GM12878 (cell line): ENCODE measurements around the gene VIL1. TPM values are rescaled to one million over a fixed set of nuclear protein-coding genes. Genes with fewer than 3 reads are reported as not detected.

Source experiments
- ATAC-seq: fragments of 200-7000 bp; cut with Tn5 transposase; 3 replicates; pipeline ENCODE4 v1.9.1; 2020; ENCODE audit warnings: mild to moderate bottlenecking, moderate library complexity
- BruUV-seq: library from RNA; stranded (reverse); fragments of 400-500 nt; replicated peaks from 2 replicates; lab custom pipeline; 2021; lab: Mats Ljungman, UMichigan
- CTCF ChIA-PET: fragments of 300-600 bp; sonication (Branson Sonifier 250); formaldehyde crosslinking; extraction: SDS; loops from one replicate; lab custom pipeline; 2021; ENCODE audit warnings: inconsistent platforms; lab: Yijun Ruan, JAX
- POLR2A ChIA-PET: fragments of 350-600 bp; formaldehyde crosslinking; extraction: SDS; loops from one replicate; lab custom pipeline; 2021; ENCODE audit warnings: inconsistent platforms; lab: Charles Lee
- RAD21 ChIA-PET: fragments of 300-600 bp; sonication (Branson Sonifier 250); formaldehyde crosslinking; loops from one replicate; lab custom pipeline; 2023; ENCODE audit warnings: antibody characterized with exemption; ENCODE audit not compliant: unreplicated experiment; lab: Charles Lee
- SMC1A ChIA-PET: fragments of 300-600 bp; sonication (Branson Sonifier 250); formaldehyde crosslinking; loops from one replicate; lab custom pipeline; 2023; ENCODE audit not compliant: unreplicated experiment, uncharacterized antibody; lab: Charles Lee
- DNase-seq: peaks from one replicate; pipeline ENCODE4 v3.0.0-alpha.2; 2011; ENCODE audit warnings: low read depth, low spot score
- FAIRE-seq: peaks from 3 replicates; lab custom pipeline; 2011; peaks lifted over from hg19 to GRCh38; lab: Jason Lieb, UNC
- H2AFZ ChIP-seq: 2 replicates; pipeline ENCODE4 v1.6.0; 2011; ENCODE audit warnings: low read depth, low read length, control low read depth; ENCODE audit not compliant: control insufficient read depth
- H3K27ac ChIP-seq: 2 replicates; pipeline ENCODE4 v1.5.1; 2011; ENCODE audit warnings: control low read depth; ENCODE audit not compliant: control insufficient read depth, insufficient read depth
- H3K27me3 ChIP-seq, 2 experiments: replicated peaks in 1 of 2; 2 replicates each; pipeline versions ENCODE4 v1.6.0 to v1.6.1; 2011; ENCODE audit warnings: low read length in 1 of 2; ENCODE audit not compliant: control insufficient read depth in 2 of 2, insufficient read depth in 2 of 2
- H3K36me3 ChIP-seq, 2 experiments: 2 replicates each; pipeline ENCODE4 v1.5.1; 2011; ENCODE audit warnings: low read length in 1 of 2; ENCODE audit not compliant: control insufficient read depth in 2 of 2, insufficient read depth in 2 of 2
- H3K4me1 ChIP-seq: 2 replicates; pipeline ENCODE4 v1.6.1; 2011; ENCODE audit warnings: mild to moderate bottlenecking, low read length, moderate library complexity, mixed read lengths; ENCODE audit not compliant: control insufficient read depth, insufficient read depth
- H3K4me2 ChIP-seq: 2 replicates; pipeline ENCODE4 v1.6.0; 2011; ENCODE audit warnings: control low read depth; ENCODE audit not compliant: control insufficient read depth, insufficient read depth
- H3K4me3 ChIP-seq: fragments of 200-600 bp; sonication (generic); 2 replicates; pipeline ENCODE4 v1.5.1; 2016
- H3K79me2 ChIP-seq: 2 replicates; pipeline ENCODE4 v1.6.0; 2011; ENCODE audit warnings: low read length; ENCODE audit not compliant: control insufficient read depth, insufficient read depth
- H3K9ac ChIP-seq: 2 replicates; pipeline ENCODE4 v1.8.0; 2011; ENCODE audit warnings: low read length, control low read depth, mixed read lengths; ENCODE audit not compliant: control insufficient read depth, insufficient read depth
- H3K9me3 ChIP-seq: replicated peaks from 3 replicates; pipeline ENCODE4 v1.5.1; 2011; ENCODE audit warnings: mild to moderate bottlenecking, low read length; ENCODE audit not compliant: control insufficient read depth, insufficient read depth
- H4K20me1 ChIP-seq: 2 replicates; pipeline ENCODE4 v1.6.0; 2011; ENCODE audit not compliant: control insufficient read depth, insufficient read depth
- ASH2L ChIP-seq: fragments of 300-600, 200-600 bp; sonication (generic); IDR thresholded peaks from 2 replicates; pipeline ENCODE4 v1.6.1; 2017; ENCODE audit warnings: low read depth, mild to moderate bottlenecking, borderline replicate concordance
- CREM ChIP-seq: IDR thresholded peaks from 2 replicates; pipeline ENCODE4 v1.6.1; 2014; ENCODE audit warnings: antibody characterized with exemption, low read depth
- MTA3 ChIP-seq: IDR thresholded peaks from 2 replicates; pipeline ENCODE4 v1.6.1; 2012; ENCODE audit warnings: low read length, inconsistent platforms, borderline replicate concordance
- NFIC ChIP-seq: IDR thresholded peaks from 2 replicates; pipeline ENCODE4 v1.6.1; 2012; ENCODE audit warnings: low read depth, mild to moderate bottlenecking, inconsistent platforms, low read length, moderate library complexity
- PAX8 ChIP-seq: fragments of 450-650 bp; IDR thresholded peaks from 2 replicates; pipeline ENCODE4 v1.6.1; 2017; ENCODE audit warnings: mild to moderate bottlenecking, moderate library complexity
- SMAD1 ChIP-seq: fragments of 450-650 bp; IDR thresholded peaks from 2 replicates; pipeline ENCODE4 v1.6.1; 2018; ENCODE audit warnings: mild to moderate bottlenecking, low read depth; ENCODE audit not compliant: partially characterized antibody
- ZNF24 ChIP-seq: fragments of 450-650 bp; IDR thresholded peaks from 2 replicates; pipeline ENCODE4 v1.6.1; 2017; ENCODE audit warnings: antibody characterized with exemption, mild to moderate bottlenecking
- ZZZ3 ChIP-seq: IDR thresholded peaks from 2 replicates; pipeline ENCODE4 v1.6.1; 2011; ENCODE audit warnings: low read depth; ENCODE audit not compliant: control insufficient read depth, insufficient read length
- WGBS: methylation state at CpG from one replicate; pipeline ENCODE4 v1.1.6; 2016; ENCODE audit warnings: low lambda C conversion rate; ENCODE audit not compliant: insufficient replicate concordance, insufficient coverage; ENCODE audit errors: missing lambda C conversion rate; 5-methylcytosine and 5-hydroxymethylcytosine counted together
- in situ Hi-C: fragments of 300-500 bp; cut with MboI; formaldehyde crosslinking; loops from 9 replicates; pipeline ENCODE4 v1.14.3; 2018; ENCODE audit warnings: mixed read lengths
- intact Hi-C: fragments of 100-400 bp; cut with micrococcal nuclease; formaldehyde crosslinking; loops from one replicate; pipeline ENCODE4 v1.14.2; 2022; ENCODE audit not compliant: unreplicated experiment
- polyA plus RNA-seq, 11 experiments: library from polyadenylated mRNA; depleted of rRNA in 4 of 11; unstranded in 6 of 11; stranded (reverse) in 5 of 11; fragments of >200 nt; fragmentation: Nextera tagmentation in 4 of 11; fragmentation: Illumina TruSeq in 1 of 11; extraction: Ambion mirVana in 4 of 11; extraction: Trizol in 1 of 11; gene quantifications; 1 replicate in 1 of 11; 2 replicates in 10 of 11; pipeline versions ENCODE4 v1.2.1 to v1.2.3, GENCODE V29; 2011 to 2016; ENCODE audit warnings: inconsistent platforms in 2 of 11, missing spikeins in 2 of 11, low read depth in 1 of 11
- total RNA-seq, 4 experiments: library from RNA; depleted of rRNA in 3 of 4; stranded (reverse); fragments of >200 nt in 3 of 4; fragmentation: Illumina TruSeq in 1 of 4; extraction: Trizol in 1 of 4; gene quantifications; 2 replicates each; pipeline versions ENCODE4 v1.2.1 to v1.2.3, GENCODE V29; 2013 to 2021
- TF ChIP-seq, protein P1 (sequence below): IDR thresholded peaks from 2 replicates; pipeline ENCODE4 v1.6.1; 2012; ENCODE audit warnings: low read length, inconsistent platforms
- TF ChIP-seq, protein P2 (sequence below): fragments of 450-650 bp; formaldehyde crosslinking; IDR thresholded peaks from 2 replicates; pipeline ENCODE4 v1.4.0; 2020; ENCODE audit warnings: mild to moderate bottlenecking, moderate library complexity
- TF ChIP-seq, protein P3 (sequence below): fragments of 150-350 bp; IDR thresholded peaks from 2 replicates; pipeline ENCODE4 v1.6.1; 2016; ENCODE audit warnings: low read depth, low read length

The VIL1 gene
- total and polyA plus RNA-seq, 10 of the 15 experiments (the other 5 are each of a cell fraction or from before 2014, with no cell fraction given) = 0.03 to 1.9 (median 0.33) TPM

DNA sequence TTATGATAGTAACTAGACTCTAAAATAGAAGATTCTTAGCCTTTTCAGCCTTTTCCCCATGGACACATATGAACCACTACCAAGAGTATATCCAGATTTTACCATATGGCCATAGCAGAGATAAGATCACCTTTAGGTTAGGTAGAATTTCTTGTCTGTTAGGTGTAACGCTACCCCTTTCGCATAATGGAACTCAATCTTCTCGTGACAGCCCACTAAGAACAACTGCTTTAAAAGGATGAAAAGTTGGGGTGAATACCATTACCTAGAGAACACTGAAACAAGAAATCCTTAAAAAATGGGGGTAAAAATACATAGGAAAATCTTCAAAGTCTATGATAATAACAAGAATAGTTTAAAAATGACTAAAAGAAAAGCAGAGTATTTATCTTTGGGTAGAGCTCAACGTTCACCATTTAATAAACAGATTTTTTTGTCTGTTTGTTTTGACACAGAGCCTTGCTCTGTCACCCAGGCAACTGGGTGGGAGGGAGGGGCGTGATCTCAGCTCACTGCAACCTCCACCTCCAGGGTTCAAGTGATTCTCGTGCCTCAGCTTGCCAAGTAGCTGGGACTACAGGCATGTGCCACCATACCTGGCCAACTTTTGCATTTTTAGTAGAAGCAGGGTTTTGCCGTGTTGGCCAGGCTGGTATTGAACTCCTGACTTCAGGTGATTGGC is 67.2 kb downstream of the VIL1 start:
- Histone ChIP-seq H4K20me1 (no peaks in the 10 kb centered on the region), H3K9ac (no peak overlapping the region), H3K27me3 (no peaks in the 10 kb centered on the region), H3K4me1 (peaks cover 13% of the 10 kb centered on the region), H3K27ac (no peak overlapping the region), H3K79me2 (no peaks in the 10 kb centered on the region), H3K9me3 (no peaks in the 10 kb centered on the region), H3K4me3 (no peak overlapping the region), H3K36me3 (peaks cover 0 to 19% of the 10 kb centered on the region in 2 experiments; a peak in 2 of 4 replicates), H3K4me2 (no peak overlapping the region), H2AFZ (no peak overlapping the region)
- in situ Hi-C loops (no loop called here), intact Hi-C loops (no loop called here)
- no peak for DNase-seq
- WGBS = 84% methylated on average over 7 of the region's 7 CpGs
- ChIA-PET SMC1A (no interaction called here), CTCF (no interaction called here), POLR2A (no interaction called here), RAD21 (no interaction called here)
- FAIRE-seq = no peak
- BruUV-seq = no TSS peak
- TF ChIP-seq, protein P1, sequence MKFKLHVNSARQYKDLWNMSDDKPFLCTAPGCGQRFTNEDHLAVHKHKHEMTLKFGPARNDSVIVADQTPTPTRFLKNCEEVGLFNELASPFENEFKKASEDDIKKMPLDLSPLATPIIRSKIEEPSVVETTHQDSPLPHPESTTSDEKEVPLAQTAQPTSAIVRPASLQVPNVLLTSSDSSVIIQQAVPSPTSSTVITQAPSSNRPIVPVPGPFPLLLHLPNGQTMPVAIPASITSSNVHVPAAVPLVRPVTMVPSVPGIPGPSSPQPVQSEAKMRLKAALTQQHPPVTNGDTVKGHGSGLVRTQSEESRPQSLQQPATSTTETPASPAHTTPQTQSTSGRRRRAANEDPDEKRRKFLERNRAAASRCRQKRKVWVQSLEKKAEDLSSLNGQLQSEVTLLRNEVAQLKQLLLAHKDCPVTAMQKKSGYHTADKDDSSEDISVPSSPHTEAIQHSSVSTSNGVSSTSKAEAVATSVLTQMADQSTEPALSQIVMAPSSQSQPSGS = no peak
- TF ChIP-seq PAX8 (no peak), ASH2L (no peak), CREM (no peak), MTA3 (no peak), ZNF24 (no peak), SMAD1 (no peak), NFIC (no peak), ZZZ3 (no peak)
- TF ChIP-seq, protein P2, sequence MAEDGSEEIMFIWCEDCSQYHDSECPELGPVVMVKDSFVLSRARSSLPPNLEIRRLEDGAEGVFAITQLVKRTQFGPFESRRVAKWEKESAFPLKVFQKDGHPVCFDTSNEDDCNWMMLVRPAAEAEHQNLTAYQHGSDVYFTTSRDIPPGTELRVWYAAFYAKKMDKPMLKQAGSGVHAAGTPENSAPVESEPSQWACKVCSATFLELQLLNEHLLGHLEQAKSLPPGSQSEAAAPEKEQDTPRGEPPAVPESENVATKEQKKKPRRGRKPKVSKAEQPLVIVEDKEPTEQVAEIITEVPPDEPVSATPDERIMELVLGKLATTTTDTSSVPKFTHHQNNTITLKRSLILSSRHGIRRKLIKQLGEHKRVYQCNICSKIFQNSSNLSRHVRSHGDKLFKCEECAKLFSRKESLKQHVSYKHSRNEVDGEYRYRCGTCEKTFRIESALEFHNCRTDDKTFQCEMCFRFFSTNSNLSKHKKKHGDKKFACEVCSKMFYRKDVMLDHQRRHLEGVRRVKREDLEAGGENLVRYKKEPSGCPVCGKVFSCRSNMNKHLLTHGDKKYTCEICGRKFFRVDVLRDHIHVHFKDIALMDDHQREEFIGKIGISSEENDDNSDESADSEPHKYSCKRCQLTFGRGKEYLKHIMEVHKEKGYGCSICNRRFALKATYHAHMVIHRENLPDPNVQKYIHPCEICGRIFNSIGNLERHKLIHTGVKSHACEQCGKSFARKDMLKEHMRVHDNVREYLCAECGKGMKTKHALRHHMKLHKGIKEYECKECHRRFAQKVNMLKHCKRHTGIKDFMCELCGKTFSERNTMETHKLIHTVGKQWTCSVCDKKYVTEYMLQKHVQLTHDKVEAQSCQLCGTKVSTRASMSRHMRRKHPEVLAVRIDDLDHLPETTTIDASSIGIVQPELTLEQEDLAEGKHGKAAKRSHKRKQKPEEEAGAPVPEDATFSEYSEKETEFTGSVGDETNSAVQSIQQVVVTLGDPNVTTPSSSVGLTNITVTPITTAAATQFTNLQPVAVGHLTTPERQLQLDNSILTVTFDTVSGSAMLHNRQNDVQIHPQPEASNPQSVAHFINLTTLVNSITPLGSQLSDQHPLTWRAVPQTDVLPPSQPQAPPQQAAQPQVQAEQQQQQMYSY (CRISPR knock-in tag) = no peak
- TF ChIP-seq, protein P3, sequence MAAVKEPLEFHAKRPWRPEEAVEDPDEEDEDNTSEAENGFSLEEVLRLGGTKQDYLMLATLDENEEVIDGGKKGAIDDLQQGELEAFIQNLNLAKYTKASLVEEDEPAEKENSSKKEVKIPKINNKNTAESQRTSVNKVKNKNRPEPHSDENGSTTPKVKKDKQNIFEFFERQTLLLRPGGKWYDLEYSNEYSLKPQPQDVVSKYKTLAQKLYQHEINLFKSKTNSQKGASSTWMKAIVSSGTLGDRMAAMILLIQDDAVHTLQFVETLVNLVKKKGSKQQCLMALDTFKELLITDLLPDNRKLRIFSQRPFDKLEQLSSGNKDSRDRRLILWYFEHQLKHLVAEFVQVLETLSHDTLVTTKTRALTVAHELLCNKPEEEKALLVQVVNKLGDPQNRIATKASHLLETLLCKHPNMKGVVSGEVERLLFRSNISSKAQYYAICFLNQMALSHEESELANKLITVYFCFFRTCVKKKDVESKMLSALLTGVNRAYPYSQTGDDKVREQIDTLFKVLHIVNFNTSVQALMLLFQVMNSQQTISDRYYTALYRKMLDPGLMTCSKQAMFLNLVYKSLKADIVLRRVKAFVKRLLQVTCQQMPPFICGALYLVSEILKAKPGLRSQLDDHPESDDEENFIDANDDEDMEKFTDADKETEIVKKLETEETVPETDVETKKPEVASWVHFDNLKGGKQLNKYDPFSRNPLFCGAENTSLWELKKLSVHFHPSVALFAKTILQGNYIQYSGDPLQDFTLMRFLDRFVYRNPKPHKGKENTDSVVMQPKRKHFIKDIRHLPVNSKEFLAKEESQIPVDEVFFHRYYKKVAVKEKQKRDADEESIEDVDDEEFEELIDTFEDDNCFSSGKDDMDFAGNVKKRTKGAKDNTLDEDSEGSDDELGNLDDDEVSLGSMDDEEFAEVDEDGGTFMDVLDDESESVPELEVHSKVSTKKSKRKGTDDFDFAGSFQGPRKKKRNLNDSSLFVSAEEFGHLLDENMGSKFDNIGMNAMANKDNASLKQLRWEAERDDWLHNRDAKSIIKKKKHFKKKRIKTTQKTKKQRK = no peak
- no peak for ATAC-seq
